ENCODE results near the gene ARAP1.

Gene ARAP1

DNA sequence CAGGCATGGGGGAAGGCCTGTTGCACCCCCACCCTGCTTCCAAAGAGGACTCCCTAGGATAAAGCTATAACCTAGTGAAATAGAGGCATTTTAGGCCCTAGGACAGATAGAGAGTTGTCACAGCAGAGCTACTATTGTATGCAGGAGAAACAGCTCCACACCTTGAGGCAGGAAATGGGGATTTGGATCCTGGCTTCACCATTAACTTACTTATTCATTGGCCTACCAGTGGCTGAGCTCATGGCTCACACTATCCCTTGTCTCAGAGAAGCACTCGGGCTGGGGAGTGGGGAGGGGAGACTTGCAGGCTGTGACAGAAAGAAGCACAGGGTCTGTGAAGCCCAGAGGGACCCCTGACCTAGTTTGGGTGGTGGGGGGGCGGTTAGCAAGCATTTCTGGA, 77.0 kb downstream of the ARAP1 start:
- FAIRE-seq (no peak), DNase-seq (ENCODE audit: insufficient read length, low spot score) (no peak)
- TF ChIP-seq PAX5 (IDR thresholded peaks at IDR 0.05; ENCODE audit: insufficient read depth, low read length, severe bottlenecking) (no peak), SPI1 (IDR thresholded peaks at IDR 0.05; ENCODE audit: low read depth, low read length) (no peak), POU2F2 (IDR thresholded peaks at IDR 0.05; ENCODE audit: low read depth, low read length) (no peak), TAF1 (IDR thresholded peaks at IDR 0.05; ENCODE audit: low read depth, low read length) (no peak), POLR2A (IDR thresholded peaks at IDR 0.05; ENCODE audit: low read depth, low read length) (no peak), POLR2AphosphoS5 (IDR thresholded peaks at IDR 0.05; ENCODE audit: low read depth, low read length) (no peak)

GRCh38 chr11:72673943-72674828, 78.0 kb downstream of the ARAP1 start, which contains the start of gene PDE2A:
Gene PDE2A, minus strand, starts transcription at chr11:72674422. Its CDS starts 215 bp downstream, at chr11:72674207.
- no peak for TF ChIP-seq POLR2AphosphoS5 (IDR thresholded peaks at IDR 0.05; ENCODE audit: low read depth, low read length)
- TF ChIP-seq POLR2A (IDR thresholded peaks at IDR 0.05; ENCODE audit: low read depth, low read length): no peak
- no peak for TF ChIP-seq PAX5 (IDR thresholded peaks at IDR 0.05; ENCODE audit: insufficient read depth, low read length, severe bottlenecking)
- no peak for TF ChIP-seq SPI1 (IDR thresholded peaks at IDR 0.05; ENCODE audit: low read depth, low read length)
- no peak for TF ChIP-seq TAF1 (IDR thresholded peaks at IDR 0.05; ENCODE audit: low read depth, low read length)
- no peak for TF ChIP-seq POU2F2 (IDR thresholded peaks at IDR 0.05; ENCODE audit: low read depth, low read length)
- DNase-seq (ENCODE audit: insufficient read length, low spot score) (no peak), FAIRE-seq (no peak)

GRCh38 chr11:72673284-72673942, 78.8 kb downstream of the ARAP1 start:
- TF ChIP-seq POU2F2 (IDR thresholded peaks at IDR 0.05; ENCODE audit: low read depth, low read length): no peak
- TF ChIP-seq POLR2AphosphoS5 (IDR thresholded peaks at IDR 0.05; ENCODE audit: low read depth, low read length): 0 out of 2 replicates have a peak, but pooled peaks have one; percentile 14
- DNase-seq (ENCODE audit: insufficient read length, low spot score): no peak
- FAIRE-seq: no peak

DNA sequence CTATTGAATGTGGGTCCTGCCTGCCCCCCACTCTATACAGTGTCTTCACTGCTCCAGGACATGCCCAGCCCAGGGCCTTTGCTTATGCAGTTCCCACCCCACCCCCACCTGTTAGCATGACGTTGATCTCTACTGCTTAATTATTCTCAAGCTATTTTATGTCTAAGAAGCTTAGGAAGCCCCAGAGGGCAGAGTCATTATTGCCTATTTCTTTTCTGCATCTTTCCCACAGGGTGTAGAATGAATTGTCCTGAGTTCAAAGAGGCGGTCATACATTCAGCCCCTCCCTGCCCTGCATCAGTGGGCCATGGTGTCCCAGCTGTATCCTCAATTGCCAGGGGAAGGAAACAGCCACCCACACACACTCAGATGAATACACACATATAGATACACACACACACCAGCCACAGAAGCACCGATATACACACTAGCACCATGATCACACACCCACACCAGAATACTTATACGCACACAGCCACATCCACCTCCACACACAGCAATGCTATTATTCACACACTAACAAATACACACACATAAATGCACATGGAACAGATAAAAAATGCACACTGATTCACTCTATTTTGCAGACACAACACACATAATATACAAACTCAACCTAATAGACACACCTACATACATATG, 79.5 kb downstream of the ARAP1 start:
- peak; percentile 69 for FAIRE-seq
- no peak for TF ChIP-seq TAF1 (IDR thresholded peaks at IDR 0.05; ENCODE audit: low read depth, low read length)
- TF ChIP-seq POLR2AphosphoS5 (IDR thresholded peaks at IDR 0.05; ENCODE audit: low read depth, low read length): 0 out of 2 replicates have a peak, but pooled peaks have one; percentile 38
- DNase-seq (ENCODE audit: insufficient read length, low spot score): no peak

DNA sequence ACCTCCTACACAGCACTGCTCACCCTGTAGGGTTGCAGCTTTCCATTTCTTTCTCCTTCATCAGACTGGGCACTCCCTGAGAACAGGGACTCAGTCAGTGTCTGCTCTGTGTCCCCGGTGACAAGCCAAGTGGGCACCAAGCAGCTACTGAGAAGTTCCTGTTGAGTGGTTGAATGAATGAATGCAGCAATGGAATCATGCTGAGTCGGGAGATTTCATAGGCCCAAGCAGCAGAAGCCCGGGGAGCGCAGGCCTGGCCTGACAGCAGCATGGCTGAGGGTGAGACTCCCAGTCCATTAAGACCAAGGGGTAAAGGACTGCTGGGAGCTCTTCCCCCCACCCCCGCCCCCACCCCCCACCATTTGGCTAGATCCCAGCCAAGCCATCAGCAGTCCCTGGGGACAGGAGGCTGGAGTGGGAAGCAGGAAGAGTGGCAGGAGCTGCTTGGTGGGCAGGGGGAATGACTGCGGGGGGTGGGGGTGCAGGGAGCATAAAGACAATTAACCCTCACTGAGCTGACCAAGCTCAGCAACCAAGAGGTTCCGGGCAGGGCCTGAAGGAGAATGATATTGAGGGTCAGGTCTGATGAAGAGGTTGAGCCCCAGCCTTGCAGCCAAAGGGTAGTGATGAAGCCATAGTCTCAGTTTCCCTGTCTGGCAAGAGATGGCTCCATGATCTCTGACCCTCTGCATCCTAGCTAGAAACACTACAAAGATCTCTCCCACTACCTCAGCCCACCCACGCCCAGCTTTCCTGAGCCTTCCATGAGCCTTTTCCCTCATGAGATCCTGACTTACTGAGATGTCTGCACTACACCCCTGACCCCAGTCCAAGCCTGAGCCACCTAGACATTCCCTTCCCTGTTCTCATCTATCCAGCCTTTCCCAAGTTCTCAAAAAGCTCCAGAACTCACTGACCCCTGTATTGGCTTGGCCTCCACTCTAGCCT, 80.8 kb downstream of the ARAP1 start:
- FAIRE-seq (no peak), DNase-seq (ENCODE audit: insufficient read length, low spot score) (no peak)
- no peak for TF ChIP-seq SPI1 (IDR thresholded peaks at IDR 0.05; ENCODE audit: low read depth, low read length)
- TF ChIP-seq TAF1 (IDR thresholded peaks at IDR 0.05; ENCODE audit: low read depth, low read length): no peak
- TF ChIP-seq POU2F2 (IDR thresholded peaks at IDR 0.05; ENCODE audit: low read depth, low read length): no peak
- no peak for TF ChIP-seq PAX5 (IDR thresholded peaks at IDR 0.05; ENCODE audit: insufficient read depth, low read length, severe bottlenecking)
- no peak for TF ChIP-seq POLR2A (IDR thresholded peaks at IDR 0.05; ENCODE audit: low read depth, low read length)
- no peak for TF ChIP-seq POLR2AphosphoS5 (IDR thresholded peaks at IDR 0.05; ENCODE audit: low read depth, low read length)

DNA sequence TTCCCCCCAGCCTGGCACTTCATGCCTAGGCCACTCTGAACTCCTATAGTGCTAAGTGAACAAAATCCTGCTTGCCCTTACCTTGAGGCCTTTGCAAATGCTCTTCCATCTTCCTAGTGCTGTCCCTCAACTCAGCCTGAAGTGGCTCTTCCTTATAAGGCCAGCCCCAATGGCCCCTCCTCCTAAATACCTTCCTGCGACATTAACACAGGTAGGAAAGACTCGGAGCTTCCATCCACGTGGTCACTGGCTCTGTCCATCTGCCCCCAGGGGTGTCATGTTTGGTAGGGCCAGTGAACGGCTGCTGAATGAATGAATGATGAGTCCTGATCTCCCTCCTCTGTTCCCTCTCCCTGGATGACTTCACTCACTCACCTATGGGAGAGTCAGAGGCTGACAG, 82.2 kb downstream of the ARAP1 start:
- no peak for DNase-seq (ENCODE audit: insufficient read length, low spot score)
- FAIRE-seq: peak; percentile 40
- no peak for TF ChIP-seq POLR2A (IDR thresholded peaks at IDR 0.05; ENCODE audit: low read depth, low read length)
- no peak for TF ChIP-seq PAX5 (IDR thresholded peaks at IDR 0.05; ENCODE audit: insufficient read depth, low read length, severe bottlenecking)
- no peak for TF ChIP-seq TAF1 (IDR thresholded peaks at IDR 0.05; ENCODE audit: low read depth, low read length)
- TF ChIP-seq POU2F2 (IDR thresholded peaks at IDR 0.05; ENCODE audit: low read depth, low read length): no peak
- TF ChIP-seq POLR2AphosphoS5 (IDR thresholded peaks at IDR 0.05; ENCODE audit: low read depth, low read length): no peak
- TF ChIP-seq SPI1 (IDR thresholded peaks at IDR 0.05; ENCODE audit: low read depth, low read length): no peak

DNA sequence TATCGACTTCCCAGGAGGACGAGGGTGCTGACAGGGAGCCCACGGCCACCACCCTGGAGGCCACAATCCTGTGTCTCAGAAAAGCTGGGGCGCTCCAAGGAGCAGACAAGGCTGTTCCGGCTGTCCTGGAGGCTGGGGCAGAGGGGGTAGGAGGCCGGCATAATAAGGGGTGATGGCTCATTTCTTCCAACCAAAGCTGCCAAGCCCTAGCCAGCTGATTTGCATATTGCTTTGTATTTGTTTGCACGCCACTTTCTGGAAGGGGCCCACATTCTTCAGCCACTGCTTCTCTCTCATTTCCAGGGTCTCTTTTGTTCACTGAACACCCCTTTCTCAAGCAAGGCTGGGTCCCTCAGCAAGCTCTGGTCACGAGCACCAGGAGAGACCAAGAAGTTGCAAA, 82.7 kb downstream of the ARAP1 start:
- TF ChIP-seq POU2F2 (IDR thresholded peaks at IDR 0.05; ENCODE audit: low read depth, low read length) (peak; percentile 99), PAX5 (IDR thresholded peaks at IDR 0.05; ENCODE audit: insufficient read depth, low read length, severe bottlenecking) (no peak), TAF1 (IDR thresholded peaks at IDR 0.05; ENCODE audit: low read depth, low read length) (no peak), POLR2AphosphoS5 (IDR thresholded peaks at IDR 0.05; ENCODE audit: low read depth, low read length) (no peak), SPI1 (IDR thresholded peaks at IDR 0.05; ENCODE audit: low read depth, low read length) (no peak)

GRCh38 chr11:72668629-72669347, 83.4 kb downstream of the ARAP1 start:
- DNase-seq (ENCODE audit: insufficient read length, low spot score) (peak; percentile 83), FAIRE-seq (peak; percentile 94)
- TF ChIP-seq POLR2AphosphoS5 (IDR thresholded peaks at IDR 0.05; ENCODE audit: low read depth, low read length) (no peak), TAF1 (IDR thresholded peaks at IDR 0.05; ENCODE audit: low read depth, low read length) (no peak), POU2F2 (IDR thresholded peaks at IDR 0.05; ENCODE audit: low read depth, low read length) (peak; percentile 29; the same call in 1 of the 2 replicates), POLR2A (IDR thresholded peaks at IDR 0.05; ENCODE audit: low read depth, low read length) (no peak)

More for the DNA sequence above, 82.7 kb downstream of the ARAP1 start:
- FAIRE-seq (peak; percentile 48), DNase-seq (ENCODE audit: insufficient read length, low spot score) (no peak)
